Measurements from ENCODE around the gene TFIP11.

The TFIP11 gene

GRCh38 chr22:26447584-26448329 is 64.5 kb downstream of the TFIP11 start:
- no peak for DNase-seq

DNA sequence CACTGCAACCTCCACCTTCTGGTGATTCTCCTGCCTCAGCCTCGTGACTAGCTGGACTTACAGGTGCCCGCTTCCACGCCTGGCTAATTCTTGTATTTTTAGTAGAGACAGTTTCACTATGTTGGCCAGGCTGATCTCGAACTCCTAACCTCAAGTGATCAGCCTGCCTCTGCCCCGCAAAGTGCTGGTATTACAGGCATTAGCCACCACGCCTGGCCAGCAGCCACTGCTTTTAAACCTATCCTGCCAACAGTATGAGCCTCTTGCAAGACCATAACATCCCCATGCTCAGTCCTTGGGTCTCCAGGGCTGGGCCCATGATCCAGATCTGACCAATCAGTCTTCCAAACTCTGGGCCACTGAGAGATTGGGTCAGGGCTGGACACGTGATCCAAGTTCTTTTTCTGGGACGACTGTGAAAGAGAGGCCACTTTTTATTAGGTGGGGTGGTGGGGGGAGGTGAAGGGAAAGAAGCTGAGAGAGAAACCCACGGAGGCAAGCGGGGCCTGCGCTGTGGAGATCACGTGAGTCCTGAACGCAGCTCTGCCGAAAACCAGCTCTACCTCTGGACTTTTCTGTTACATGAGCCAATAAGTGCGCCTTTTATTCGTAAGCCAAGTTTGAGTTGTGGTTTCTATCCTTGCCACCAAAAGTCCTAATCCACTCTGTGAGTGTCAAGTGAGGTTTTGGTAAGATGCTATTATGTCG is 65.3 kb downstream of the TFIP11 start:
- no peak for DNase-seq

DNA sequence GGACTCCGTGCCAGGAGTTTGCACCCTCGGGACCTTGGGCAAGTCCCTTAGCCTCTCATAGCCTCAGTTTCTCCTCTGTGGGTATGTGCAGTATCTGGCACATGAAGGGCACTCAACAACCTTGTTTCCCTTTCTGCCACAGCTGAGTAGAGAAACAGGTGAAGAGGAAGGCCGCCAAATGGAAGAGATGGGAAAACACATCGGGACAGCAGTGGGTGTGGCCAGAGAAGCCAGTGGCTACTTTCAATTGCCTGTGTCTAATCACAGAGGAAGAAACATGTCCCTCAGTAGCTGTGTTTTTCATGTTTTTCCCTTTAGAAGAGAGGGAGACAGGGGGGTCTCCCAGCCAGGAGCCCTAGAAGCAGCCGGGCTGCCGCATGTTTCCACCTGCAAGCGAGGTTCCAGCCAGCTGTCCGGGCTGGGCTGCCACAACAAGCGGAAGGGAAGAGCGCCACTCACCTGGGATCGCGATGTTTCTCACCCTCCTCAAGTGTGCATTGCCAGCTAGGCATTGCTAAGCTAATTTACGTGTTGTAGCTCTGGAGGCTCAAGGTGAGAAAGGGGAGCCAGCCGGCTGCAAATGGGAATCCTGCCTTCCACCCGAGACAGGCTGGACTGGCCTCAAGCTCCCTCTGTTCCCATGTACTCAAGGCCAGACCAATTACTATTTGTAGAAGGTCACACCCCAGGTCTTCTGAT is 66.5 kb downstream of the TFIP11 start:
- DNase-seq = no peak

DNA sequence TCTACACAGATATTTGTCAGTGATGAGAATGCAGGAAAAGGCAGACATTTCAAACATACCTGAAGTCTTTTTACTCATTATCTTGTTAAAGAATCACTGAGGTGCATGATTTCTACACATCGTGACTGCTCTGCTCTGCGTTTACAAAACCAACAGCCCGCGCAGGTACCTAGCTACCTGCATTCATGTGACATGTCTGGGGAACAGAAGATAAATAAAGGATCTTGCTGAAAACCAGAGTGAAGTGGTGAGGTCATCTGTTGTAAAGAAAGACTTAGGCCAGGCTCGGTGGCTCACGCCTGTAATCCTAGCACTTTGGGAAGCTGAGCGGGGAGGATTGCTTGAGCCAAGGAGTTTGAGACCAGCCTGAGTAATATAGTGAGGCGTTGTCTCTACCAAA is 67.5 kb downstream of the TFIP11 start:
- no peak for DNase-seq

- no peak for DNase-seq
Observed at GRCh38 chr22:26443901-26444690, 68.2 kb downstream of the TFIP11 start.

- no peak for DNase-seq
Observed at GRCh38 chr22:26442086-26442756, 70.1 kb downstream of the TFIP11 start.

All from right kidney (tissue), 1 donor.